Pancreas (tissue), 10 donors: ENCODE data around the gene TEX36. TPM values are rescaled to one million over a fixed set of nuclear protein-coding genes. Genes with fewer than 3 reads are reported as not detected.
A peak's percentile ranks its signal among the peaks of the same experiment; 100 is the strongest.

ENCODE experiments used
- ATAC-seq, 4 donors: fragments of 200-7000 bp; cut with Tn5 transposase; one replicate each; pipeline versions ENCODE4 v1.8.0 to v1.9.1; 2020; ENCODE audit warnings: mild to moderate bottlenecking in 4 of 4, moderate library complexity in 4 of 4
- DNase-seq, 6 donors: peaks; one replicate each; pipeline ENCODE4 v3.0.0-alpha.2; 2020
- FAIRE-seq: peaks from 2 replicates; lab custom pipeline; 2012; peaks lifted over from hg19 to GRCh38; lab: Jason Lieb, UNC
- H3K27ac ChIP-seq, 4 donors: fragments of 200-600 bp; sonication (generic); 1 replicate in 3 of 4; 2 replicates in 1 of 4; pipeline versions ENCODE4 v1.5.0 to v1.8.0; 2020
- H3K27me3 ChIP-seq, 4 donors: fragments of 200-600 bp; one replicate each; pipeline ENCODE4 v1.8.0; 2021
- H3K36me3 ChIP-seq, 3 donors: fragments of 200-600 bp; sonication (generic) in 1 of 3; one replicate each; pipeline versions ENCODE4 v1.5.0 to v1.8.0; 2020 to 2021
- H3K4me1 ChIP-seq, 3 donors: fragments of 200-600 bp; one replicate each; pipeline ENCODE4 v1.8.0; 2021
- H3K4me3 ChIP-seq, 4 donors: fragments of 200-600 bp; sonication (generic) in 2 of 4; one replicate each; pipeline versions ENCODE4 v1.5.0 to v1.8.0; 2020 to 2021
- H3K9me3 ChIP-seq, 4 donors: fragments of 200-600 bp; one replicate each; pipeline ENCODE4 v1.8.0; 2021
- CTCF ChIP-seq, 4 donors: fragments of 200-600 bp; sonication (generic) in 3 of 4; IDR thresholded peaks; one replicate each; pipeline versions ENCODE4 v1.5.0 to v1.8.0; 2021; ENCODE audit warnings: antibody characterized with exemption in 4 of 4
- WGBS, 2 donors: extraction: QIAGEN DNeasy Blood & Tissue Kit; methylation state at CpG; one replicate each; pipeline ENCODE4 v1.1.7; 2013; 5-methylcytosine and 5-hydroxymethylcytosine counted together
- intact Hi-C, 3 donors: fragments of 100-400 bp; cut with DNase I; formaldehyde crosslinking; loops; one replicate each; pipeline versions ENCODE4 v1.11.1 to v1.14.2; 2022
- polyA plus RNA-seq, 2 donors: library from polyadenylated mRNA; stranded (reverse); fragments of 200-250 nt; gene quantifications; one replicate each; pipeline ENCODE4 v1.2.3, GENCODE V29; 2013
- total RNA-seq, 6 donors: library from RNA; stranded (reverse); fragmentation: NEBNext Ultra II Directional in 4 of 6; extraction: Animal tissue kit (Norgen Biotek cat#: 25700) in 4 of 6; gene quantifications; one replicate each; pipeline versions ENCODE4 v1.2.1 to v1.2.4, GENCODE V29; 2021 to 2023
- donor health status: healthy with polysubstance abuse.
- donor health status: DM: no; HTN: no; CAD: no; lungs with moderate emphysema.
- donor health status: DM: no; HTN: no; CAD: no.
- donor health status: control.
- donor health status: control.
- donor health status: Bipolar disorder and iron deficiency.
- donor health status: DM: yes; HTN: yes; CAD: no.
- donor health status: DM: no; HTN: no; CAD: no.
- donor health status: DM: no; HTN: no; CAD: no.
- donor health status: DM: yes; HTN: yes; CAD: no.

Gene TEX36
- total RNA-seq: not detected
- polyA plus RNA-seq: not detected

- H3K27ac ChIP-seq: no peak within 1 kb of the TSS
- no peak for FAIRE-seq
- no peaks in the 10 kb centered on the region for H3K4me1 ChIP-seq
- no peaks in the 10 kb centered on the region for H3K9me3 ChIP-seq
- no peak within 1 kb of the TSS for H3K4me3 ChIP-seq
- WGBS, 2 donors: 61 to 76% methylated on average over 3 of the region's 3 CpGs
- DNase-seq: no peak
- no peak for ATAC-seq
- H3K27me3 ChIP-seq: no peaks in the 10 kb centered on the region
- no peak for TF ChIP-seq CTCF (IDR thresholded peaks at IDR 0.05)
- intact Hi-C loops: no loop called here
- no peaks in the 10 kb centered on the region for H3K36me3 ChIP-seq
These were observed at the start of gene TEX36 for GRCh38 chr10:125683063-125683462. Gene TEX36, minus strand, starts transcription at chr10:125683163. Its CDS starts 174 bp downstream, at chr10:125682989.

GRCh38 chr10:125727436-125727835, 44.5 kb upstream of the TEX36 start:
- Histone ChIP-seq H3K27me3 (no peaks in the 10 kb centered on the region), H3K9me3 (no peaks in the 10 kb centered on the region), H3K4me1 (peaks cover 0 to 18% (median 16%) of the 10 kb centered on the region in 3 donors), H3K27ac (peak overlapping the region; percentile 30 to 71 (median 46)), H3K4me3 (no peak overlapping the region), H3K36me3 (peaks cover 6 to 73% (median 44%) of the 10 kb centered on the region in 3 donors)
- ATAC-seq (peak; percentile 38 to 67 (median 61)), DNase-seq (peak in 1 of 6 donors; percentile 23), FAIRE-seq (no peak)
- intact Hi-C loops: no loop called here
- WGBS, 2 donors: 23 to 31% methylated on average over 3 of the region's 3 CpGs
- TF ChIP-seq CTCF (IDR thresholded peaks at IDR 0.05): no peak

GRCh38 chr10:125726914-125727313, 44.0 kb upstream of the TEX36 start:
- no peak for TF ChIP-seq CTCF (IDR thresholded peaks at IDR 0.05)
- peak overlapping the region; percentile 30 to 71 (median 46) for H3K27ac ChIP-seq
- ATAC-seq (peak; percentile 84 to 94 (median 92)), DNase-seq (peak in 4 of 6 donors; percentile 53 to 80 (median 68)), FAIRE-seq (no peak)
- no peaks in the 10 kb centered on the region for H3K9me3 ChIP-seq
- intact Hi-C loops: no loop called here
- no peaks in the 10 kb centered on the region for H3K27me3 ChIP-seq
- H3K4me3 ChIP-seq: no peak overlapping the region
- H3K4me1 ChIP-seq: peaks cover under 1 to 21% (median 18%) of the 10 kb centered on the region in 3 donors
- WGBS, 2 donors: 42 to 45% methylated on average over 7 of the region's 7 CpGs
- H3K36me3 ChIP-seq: peaks cover 6 to 68% (median 44%) of the 10 kb centered on the region in 3 donors

GRCh38 chr10:125722811-125723210, 39.8 kb upstream of the TEX36 start:
- H3K36me3 ChIP-seq: peaks cover 0 to 30% (median 15%) of the 10 kb centered on the region in 3 donors
- no peaks in the 10 kb centered on the region for H3K9me3 ChIP-seq
- FAIRE-seq (no peak), ATAC-seq (no peak), DNase-seq (no peak)
- no peak overlapping the region for H3K27ac ChIP-seq
- 91 to 98% methylated on average over 1 of the region's 1 CpG for WGBS, 2 donors
- H3K27me3 ChIP-seq: no peaks in the 10 kb centered on the region
- intact Hi-C loops: no loop called here
- peaks cover 10 to 36% (median 21%) of the 10 kb centered on the region in 3 donors for H3K4me1 ChIP-seq
- no peak for TF ChIP-seq CTCF (IDR thresholded peaks at IDR 0.05)
- H3K4me3 ChIP-seq: no peak overlapping the region

- DNase-seq (peak in 3 of 6 donors; percentile 27 to 30 (median 28)), FAIRE-seq (no peak), ATAC-seq (no peak)
- intact Hi-C loops: no loop called here
- H3K4me3 ChIP-seq: peak overlapping the region in 3 of 4 donors; percentile 80 to 95 (median 86)
- TF ChIP-seq CTCF (IDR thresholded peaks at IDR 0.05): no peak
- no peaks in the 10 kb centered on the region for H3K9me3 ChIP-seq
- 37 to 41% methylated on average over 6 of the region's 6 CpGs for WGBS, 2 donors
- H3K36me3 ChIP-seq: peaks cover 0 to 23% (median 10%) of the 10 kb centered on the region in 3 donors
- H3K27ac ChIP-seq: peak overlapping the region in 2 of 4 donors; percentile 3 to 14
- H3K27me3 ChIP-seq: no peaks in the 10 kb centered on the region
- peaks cover 10 to 22% (median 10%) of the 10 kb centered on the region in 3 donors for H3K4me1 ChIP-seq
These were observed 38.1 kb upstream of the TEX36 start for GRCh38 chr10:125721035-125721434.
